DMS 273 (cell line): ENCODE measurements around the gene YIF1A.

Experiments used
- DNase-seq: peaks from one replicate; lab custom pipeline; 2025; ENCODE audit not compliant: unreplicated experiment; lab: John Stamatoyannopoulos, UW

Gene YIF1A, protein sequence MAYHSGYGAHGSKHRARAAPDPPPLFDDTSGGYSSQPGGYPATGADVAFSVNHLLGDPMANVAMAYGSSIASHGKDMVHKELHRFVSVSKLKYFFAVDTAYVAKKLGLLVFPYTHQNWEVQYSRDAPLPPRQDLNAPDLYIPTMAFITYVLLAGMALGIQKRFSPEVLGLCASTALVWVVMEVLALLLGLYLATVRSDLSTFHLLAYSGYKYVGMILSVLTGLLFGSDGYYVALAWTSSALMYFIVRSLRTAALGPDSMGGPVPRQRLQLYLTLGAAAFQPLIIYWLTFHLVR

DNA sequence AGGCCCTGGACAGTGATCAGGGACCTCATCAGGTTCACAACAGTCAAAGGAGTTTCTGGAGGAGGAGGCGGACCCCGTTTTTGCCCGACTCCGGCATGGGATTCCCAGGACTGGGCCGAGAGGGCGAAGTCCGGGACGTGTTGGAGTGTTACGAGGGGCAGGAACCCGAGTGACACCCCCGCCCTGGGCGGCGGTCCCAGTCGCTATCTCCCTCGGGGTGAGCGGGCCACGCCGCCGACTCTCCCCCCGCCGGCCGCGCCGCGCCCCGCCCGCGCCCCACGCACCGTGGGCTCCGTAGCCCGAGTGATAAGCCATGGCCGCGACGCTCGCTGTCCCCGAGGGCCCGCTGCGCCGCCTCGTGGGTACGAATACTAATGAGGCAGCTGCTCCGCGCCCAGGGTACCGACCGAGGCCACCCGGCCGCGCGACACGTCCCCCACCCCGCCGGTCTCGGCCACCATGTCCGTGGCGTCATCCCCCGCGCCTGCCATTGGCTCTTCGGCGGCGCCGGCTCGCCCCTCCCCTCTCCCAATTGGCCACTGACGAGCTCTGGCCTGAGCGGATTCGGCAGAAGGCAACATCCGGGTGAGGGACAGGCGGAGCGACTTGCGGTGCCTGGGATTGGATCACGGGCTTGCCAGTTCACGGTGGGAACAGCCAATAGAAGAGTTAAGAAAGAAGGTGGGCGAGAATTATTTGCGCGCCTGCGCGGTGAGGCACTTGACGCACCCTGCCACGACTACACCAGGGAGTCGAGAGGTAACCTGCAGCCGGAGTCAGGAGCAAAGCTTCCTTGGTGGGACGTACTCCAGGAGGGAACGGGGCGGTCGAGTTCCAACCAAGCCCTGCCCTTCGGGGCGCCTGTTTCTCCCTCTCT is at the start of gene YIF1A:
TSS of gene YIF1A (minus strand) at position 473 of the 877 bp plus-strand sequence. CDS start at position 315, 158 bp downstream.
- DNase-seq, result peak; percentile 98

DNA sequence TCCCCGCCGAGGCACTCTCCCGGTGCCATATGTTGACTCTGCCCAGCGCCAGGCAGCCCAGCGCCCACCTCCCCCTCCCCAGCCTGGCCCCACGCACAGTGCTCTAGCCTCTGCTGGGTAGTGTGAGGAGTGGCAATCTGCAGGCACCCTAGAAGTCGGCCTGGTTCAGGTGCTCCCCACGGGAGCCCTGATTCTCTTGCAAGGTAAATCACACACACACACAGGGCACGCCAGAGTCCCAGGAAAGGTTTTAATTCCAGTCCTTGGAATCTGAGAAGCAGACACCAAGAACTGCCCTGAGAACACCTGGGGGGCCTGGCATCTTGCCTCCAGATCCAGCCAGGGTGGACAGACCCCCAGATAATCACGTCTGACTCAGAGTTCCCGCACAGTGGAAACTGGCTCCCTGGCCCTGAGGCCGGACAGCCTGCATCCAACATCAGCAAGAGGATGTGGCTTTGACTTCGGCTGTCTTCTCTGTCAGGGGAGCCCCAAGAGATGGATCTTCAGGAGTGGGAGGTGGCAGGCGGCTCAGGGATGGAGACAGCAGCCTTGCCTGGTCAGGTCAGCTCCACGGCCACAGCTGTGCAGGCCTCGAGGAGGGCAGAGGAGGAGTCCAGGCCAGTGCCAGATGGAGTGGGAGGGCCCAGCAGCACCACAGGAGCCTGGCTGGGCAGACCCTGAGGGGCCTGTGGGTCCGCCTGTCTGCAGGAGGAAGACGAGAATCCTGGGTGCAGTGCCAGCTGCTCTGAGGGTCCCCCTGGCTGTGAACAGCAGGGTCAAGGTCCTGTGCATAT is 48.4 kb upstream of the YIF1A start:
- DNase-seq, result peak; percentile 86

DNA sequence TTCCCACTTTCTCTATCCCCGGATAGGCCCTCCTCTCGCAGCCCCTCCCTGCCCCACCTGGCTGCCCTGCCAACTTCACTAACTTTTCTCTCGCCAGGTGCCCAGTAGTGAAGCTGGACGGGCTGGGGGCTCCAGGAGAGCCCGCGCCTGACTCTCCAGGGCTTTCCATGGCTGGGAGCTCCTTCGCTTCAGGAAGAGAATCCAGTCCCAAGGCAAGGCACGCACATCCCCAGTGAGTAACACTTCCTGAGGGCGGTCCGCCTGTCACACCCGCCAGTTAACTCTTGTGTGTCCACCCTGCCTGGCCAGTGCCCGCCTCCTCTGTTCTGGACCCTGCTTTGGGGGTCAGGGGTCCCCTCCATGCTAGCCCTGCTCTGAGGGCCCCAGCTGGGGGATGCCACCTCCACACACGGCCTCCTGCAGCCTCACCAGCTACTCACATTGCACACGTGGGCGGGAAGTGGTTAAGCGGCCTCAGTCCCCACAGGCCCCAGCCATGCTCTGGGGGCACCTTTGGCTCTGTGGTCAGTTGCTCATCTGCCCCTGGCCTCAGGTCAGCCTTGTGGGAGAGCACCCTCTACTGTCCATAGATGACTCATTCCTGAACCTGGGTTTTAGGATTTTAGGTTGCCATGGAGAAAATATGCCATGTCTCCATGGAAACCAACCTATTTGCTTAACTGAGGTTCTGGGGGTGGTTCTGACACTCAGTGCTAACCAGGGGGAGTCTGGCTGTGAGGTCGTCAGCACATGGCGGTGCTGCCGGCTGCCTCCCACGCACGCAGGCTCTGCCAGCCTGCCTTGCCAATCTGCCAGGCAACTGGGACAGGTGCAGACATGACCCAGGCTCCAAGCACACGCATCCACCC is 47.5 kb upstream of the YIF1A start, which contains the start of gene RIN1:
TSS of gene RIN1 (minus strand) at position 201 of the 869 bp plus-strand sequence. CDS start at position 169, 32 bp downstream.
- peak; percentile 97 for DNase-seq

DNA sequence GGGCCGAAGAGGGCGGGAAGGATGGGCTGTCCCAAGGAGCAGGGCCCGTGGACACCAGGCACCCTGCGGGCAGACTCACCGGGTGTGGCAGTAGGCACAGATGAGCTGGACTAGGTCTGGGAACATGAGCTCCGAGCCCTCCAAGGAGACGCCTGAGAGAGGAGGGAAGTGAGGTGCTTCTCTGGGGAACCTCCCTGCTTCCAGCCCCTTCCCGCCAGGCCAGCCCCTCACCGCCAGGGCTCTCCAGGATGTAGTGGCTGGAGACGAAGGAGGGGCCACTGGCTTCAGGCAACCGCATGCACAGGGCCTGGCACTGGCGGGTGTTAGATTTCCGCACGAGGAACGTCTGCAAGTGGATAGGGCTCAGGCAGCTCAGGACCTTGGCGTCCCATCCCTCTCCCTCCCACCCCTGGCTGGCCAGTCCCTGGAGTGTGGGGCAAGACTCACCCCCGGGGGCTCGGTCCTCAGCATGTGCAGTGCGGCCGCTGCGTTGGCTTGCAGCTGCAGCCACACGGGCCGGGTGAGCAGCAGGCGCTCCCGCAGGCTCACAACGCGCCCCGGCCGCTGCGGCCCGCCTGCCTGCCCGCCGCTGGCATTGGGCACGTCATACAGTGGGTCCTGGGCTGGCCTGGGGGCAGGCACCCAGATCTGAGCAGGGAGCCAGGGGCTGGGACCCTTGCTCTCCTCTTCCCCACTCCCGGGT is 46.7 kb upstream of the YIF1A start:
- DNase-seq, result peak; percentile 78

DNA sequence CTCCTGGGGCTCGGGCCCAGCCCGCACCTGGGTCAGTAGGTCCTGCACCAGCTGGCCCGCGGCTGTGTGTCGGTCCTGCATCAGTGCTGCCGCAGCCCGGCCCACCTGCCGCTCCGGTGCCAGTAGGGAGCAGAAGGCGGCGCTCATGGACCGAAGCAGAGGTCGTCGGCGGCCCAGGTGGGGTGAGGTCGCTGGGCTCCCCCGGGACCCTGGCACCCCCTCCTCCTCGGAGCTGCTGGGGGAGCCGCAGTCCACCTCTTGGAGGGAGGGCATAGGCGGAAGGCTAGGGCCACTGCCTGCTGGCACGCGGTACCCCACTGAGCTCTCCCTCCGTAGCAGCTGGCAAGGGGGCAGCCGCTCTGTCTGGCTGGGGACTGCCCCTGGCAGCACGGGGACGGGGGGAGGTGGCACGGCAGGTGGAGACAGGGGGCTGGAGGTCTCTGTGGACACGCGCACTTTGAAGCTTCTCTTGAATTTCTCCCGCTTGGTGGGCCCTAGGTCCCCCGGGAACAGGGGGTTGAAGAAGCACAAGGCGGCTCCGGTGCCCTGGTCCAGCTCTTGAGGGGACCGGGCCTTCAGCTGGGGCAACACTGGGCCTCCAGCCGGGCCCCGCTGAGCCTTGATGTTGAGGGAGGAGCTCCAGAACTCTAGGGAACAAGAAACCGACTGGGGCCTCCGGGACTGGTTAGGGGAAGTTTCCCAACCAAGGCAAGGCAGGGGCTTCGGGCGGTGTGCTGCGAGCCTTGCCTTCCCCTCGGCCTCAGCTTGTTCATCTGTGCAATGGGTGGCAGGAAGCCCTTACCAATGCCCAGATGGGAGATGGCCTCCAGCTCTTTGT is 45.9 kb upstream of the YIF1A start:
- peak; percentile 78 for DNase-seq

DNA sequence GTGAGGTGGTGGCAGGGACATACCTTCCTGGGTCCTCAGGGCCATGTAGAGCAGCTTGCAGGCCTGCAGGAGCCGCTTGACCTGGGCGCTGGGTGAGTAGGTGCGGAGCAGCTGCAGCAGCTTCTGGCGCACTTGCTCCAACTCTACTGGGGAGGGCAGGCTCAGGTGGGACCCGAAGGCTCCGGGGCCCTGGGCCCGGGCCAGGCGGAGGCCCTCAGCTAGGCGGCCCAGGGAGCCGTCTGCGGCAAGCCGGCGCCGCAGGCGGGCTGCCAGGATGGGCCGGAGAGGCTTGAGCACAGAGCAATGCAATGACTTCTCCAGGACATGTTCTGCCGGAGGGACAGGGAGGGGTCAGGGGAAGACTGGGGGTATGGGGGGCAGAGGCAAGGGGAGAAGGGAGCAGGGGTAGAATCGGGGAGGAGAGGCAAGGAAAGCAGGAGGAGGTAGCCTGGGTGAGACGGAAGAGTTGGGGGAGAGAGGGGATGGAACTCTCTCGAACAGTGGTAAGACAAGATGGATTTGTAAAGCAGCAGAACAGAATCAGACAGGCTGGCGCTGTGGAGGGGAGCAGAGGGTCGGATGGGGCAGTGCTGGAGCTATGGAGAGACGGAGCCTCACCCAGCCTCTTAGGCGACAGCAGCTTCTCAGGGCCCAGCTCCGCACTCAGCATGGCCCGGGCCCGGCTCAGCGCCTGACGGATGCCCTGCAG is 45.1 kb upstream of the YIF1A start:
- peak; percentile 54 for DNase-seq

DNA sequence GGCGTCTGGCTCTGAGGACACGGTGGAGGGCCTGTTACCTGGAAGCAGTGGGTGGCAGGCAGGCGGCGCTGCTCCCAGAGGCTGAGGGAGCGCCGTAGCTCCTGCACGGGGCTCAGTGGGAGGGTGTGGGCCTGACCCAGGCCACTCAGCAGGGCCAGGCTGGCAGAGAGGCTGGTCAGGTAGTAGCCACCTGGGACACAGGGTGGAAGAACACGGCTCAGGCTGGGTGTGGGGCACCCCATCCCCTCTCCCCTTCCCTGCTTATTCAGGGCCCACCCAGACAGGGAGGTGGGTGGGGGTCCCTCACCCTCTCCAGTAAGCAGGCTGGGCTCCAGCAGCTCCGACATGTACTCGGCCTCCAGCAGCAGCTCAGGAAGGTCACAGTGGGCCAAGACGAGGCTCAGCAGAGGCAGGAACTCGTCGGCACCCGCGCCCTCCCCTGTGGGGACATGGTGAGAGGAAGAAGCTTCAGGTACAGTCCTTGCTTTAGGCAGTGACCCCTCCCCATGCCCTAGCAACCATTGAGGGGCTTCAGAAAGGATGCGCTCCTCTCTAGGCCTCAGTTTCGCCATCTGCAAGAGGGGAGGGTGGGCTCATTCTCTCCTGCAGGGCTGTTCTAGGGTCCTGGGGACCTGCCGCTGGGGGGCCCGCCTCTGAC is 44.4 kb upstream of the YIF1A start:
- DNase-seq, result no peak

DNA sequence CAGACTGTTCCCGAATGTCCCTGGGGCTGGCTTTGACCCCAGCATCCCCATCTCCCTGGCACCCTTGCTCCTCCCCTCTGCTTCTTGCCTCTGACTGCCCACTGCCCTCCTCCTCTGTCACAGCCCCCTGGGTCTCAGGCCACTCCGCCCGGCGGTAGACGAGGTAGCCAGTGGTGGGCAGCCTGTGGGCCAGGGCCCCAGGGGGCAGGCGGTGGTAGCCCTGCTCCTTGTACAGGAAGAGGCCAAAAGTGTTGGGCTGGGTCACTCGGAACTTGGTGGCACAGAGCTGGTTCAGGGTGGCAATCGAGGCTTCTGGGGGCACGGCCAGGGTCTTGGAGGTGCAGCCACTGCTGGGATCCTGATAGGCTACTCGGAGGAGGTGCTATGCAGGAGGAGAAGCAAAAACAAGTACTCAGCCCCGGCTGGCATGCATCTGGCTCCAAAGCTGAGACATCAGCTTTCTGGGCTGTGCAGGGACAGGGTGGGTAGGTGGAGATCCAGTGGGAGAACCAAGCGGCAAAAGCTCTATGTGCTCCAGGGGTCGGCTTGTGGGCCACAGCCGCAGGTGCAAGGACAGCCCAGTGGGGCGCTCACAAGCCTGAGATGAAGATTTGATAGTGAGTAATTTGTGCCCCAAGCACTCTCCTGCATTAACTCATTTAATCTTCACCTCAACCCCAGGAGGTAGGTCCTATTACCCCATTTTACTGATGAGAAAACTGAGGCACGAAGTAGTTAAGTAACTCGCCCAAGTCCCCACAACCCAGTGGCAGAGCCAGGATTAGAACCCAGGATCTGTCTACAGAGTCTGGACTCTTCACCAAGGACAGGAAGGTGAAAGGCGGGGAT is 43.7 kb upstream of the YIF1A start:
- DNase-seq, result no peak

DNA sequence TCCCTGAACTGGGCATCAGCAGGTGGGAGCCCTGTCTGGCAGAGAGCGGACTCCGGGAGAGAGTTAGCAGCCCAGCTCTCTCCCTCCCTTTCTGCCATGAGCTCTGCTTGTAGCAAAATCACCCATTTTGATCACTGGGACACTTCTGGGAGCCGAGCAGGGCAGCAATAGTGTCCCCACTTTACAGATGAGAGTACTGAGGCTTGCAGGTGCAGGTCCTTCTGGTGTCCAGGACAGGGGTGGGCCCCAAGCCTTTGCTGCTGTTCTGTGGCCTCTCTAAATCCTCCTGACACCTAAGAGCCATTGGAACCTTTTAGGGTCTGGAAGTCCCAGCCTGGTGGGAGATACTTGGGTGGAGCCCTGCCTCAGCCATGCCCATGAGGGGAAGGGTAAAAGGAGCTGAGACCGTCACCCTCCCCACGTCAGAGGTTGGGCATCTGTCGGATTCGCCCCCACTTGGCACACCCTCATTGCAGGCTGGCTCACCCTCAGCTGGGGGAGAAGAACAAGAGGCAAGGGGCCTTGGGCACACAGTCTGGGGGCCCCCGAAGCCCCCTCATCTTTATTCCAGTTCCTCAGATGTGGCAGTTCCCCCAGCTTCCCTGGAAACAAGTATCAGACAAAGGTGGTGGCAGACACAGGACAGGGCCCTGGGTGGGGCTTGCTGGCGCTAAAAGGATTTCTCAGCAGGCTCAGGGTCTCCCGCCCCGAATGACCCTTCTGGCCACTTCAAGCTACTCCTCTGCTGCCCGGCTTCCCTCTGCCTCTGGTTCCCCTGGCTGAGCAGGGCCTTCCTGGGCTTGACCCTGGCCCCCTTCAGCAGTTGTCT is 42.8 kb upstream of the YIF1A start:
- no peak for DNase-seq

DNA sequence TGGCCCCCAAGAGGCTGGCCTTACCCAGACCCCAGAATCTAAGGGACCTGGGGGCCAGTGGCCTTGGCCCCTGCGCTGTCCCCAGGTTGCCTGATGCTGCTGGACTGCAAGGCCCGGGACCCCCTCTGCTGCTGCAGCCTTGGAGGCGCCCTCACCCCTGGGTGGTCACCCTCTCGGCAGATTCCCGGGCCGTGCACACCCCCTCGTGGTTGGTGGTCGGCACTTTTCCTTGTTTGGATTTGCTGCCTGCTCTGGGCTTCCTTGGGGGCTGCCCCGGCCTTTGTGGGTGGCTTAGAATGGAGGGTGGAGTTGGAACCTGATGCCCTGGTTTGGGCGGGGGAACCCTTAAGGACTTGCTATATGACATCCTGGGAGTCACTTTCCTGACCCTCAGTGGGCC is 42.0 kb upstream of the YIF1A start:
- DNase-seq, result no peak

DNA sequence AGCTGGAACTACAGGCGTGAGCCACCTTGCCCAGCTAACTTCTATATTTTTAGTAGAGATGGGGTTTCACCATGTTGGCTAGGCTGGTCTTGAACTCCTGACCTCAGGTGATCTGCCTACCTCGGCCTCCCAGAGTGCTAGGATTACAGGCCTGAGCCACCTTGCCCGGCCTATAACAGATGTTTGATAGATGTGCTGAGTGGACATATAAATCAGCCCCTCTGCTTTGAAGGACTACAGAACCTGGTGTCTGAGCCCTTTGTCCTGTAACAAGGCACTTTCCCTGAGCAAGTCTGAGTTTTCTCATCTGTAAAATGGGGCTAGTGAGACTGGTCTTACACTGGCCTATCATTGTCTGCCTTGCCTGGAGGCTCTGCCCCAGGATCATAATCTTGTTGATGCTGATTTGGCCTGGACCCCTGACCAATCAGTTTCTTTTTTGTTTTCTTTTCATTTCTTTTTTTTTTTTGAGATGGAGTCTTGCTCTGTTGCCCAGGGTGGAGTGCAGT is 40.3 kb upstream of the YIF1A start:
- no peak for DNase-seq

DNA sequence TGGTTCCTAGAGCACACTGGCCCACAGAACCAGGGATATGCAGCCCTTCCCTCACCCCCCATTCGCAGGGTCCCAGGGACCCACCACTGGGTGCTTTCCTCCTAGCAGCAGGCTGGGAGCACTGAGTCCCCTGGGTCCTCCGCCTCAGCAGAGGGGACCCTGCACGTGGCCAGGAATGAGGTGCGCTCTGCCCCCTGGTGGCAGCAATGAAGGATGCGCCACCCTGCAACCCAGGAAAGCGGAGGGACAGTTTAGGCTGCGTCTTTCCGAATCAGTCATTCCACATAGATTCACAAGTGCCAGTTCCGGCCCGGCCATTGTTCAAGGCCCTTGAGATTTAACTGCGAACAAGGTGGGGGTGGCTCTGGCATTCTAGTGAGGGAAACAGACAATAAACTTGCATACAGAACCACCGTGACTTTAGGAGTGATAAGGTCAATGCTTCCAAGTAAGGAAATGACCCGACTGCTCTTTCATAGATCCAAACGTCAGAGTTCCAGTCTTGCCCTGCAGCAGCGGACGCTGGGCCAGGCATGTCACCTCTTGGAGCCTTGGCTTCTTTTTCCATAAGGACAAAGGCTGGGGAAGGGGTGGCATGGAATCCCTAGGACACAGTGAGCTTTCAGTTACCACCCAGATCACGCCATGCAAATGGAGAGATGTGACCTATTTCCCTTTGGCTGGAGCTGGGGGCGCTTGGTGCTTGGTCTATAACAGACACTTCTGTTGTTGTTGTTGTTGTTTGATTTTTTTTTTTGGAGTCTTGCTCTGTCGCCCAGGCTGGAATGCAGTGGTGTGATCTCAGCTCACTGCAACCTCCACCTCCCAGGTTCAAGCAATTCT is 39.6 kb upstream of the YIF1A start:
- peak; percentile 83 for DNase-seq

DNA sequence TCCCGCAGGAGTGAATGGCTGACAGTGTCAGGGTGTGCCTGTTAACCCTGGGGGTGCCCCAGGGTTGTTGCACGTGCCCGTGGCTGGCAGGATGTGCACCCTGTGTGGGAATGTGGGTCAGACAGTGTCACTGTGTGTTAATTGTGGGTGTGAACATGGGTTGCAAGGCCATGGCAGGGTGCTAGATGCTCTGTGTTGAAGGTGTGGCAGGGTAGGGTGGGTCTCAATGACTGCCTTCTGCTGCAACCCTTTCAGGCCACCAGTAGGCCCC is 39.0 kb upstream of the YIF1A start:
- DNase-seq, result no peak

DNA sequence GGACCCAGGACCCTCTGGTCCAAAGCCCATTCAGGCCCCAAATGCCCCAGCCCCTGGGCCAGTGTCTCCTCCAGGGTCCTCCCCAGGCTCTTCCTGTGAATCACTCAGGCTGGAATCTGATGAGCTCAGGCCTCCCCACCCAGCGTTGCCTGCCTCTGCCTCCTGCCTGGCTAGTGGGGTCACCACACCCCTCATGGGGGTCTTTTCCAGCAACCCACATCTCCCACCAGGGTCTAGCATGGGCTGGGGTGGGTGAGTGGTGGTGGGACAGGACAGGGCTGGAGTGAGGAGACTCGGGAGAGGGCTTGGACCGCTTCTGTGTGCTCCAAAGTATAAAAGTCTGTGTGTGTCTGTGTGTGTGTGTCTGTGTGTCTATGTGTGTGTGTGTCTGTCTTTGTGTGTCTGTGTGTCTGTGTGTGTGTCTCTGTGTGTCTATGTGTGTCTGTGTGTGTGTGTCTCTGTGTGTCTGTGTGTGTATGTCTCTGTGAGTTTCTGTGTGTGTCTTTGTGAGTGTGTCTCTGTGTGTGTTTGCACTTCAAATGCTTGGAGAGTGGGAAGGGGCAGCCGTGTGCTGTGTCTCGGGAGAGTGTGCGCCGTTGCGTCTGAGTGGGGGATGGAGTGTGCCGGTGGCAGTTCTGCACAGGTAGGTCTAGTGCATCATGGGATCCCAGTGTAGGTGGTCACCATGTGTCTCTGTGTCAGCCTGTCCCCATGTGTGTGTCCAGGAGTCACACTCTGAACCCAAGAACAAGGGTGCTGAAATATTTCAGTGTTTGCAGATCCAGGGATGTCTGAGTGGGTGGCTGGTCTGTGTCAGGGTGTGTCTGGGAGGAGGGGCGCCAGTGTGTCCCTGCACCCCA is 38.5 kb upstream of the YIF1A start:
- DNase-seq, result no peak
